GM12873 (cell line): ENCODE measurements around the gene SRXN1.

Experiments used
- CTCF ChIP-seq: IDR thresholded peaks from 2 replicates; pipeline ENCODE4 v1.5.1; 2012; ENCODE audit warnings: low read depth, mild to moderate bottlenecking, moderate library complexity, low read length, control low read depth; ENCODE audit not compliant: insufficient read depth; ENCODE audit errors: missing control alignments

SRXN1 gene

GRCh38 chr20:666877-667276 is 13.9 kb upstream of the SRXN1 start:
- TF ChIP-seq CTCF = no peak

DNA sequence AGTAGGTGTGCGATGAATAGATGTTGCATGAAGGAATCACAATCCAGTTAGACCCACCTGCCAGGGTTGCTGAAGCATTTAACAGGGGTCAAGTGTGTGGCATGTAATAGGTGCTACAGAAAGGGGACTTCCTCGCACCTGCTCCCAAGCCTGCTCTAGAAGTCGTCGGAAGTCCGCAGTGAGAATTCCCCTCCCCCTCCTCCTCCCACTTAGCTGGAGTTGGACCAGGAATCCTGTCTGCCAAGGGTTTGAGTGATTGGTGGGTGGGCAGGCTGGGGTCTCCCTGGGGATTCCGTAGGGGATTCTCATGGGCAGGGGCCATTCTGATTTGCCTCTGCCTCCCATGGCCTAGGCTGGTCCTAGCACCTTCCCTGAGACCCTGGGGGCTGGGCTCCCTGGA is 12.3 kb upstream of the SRXN1 start:
- no peak for TF ChIP-seq CTCF

DNA sequence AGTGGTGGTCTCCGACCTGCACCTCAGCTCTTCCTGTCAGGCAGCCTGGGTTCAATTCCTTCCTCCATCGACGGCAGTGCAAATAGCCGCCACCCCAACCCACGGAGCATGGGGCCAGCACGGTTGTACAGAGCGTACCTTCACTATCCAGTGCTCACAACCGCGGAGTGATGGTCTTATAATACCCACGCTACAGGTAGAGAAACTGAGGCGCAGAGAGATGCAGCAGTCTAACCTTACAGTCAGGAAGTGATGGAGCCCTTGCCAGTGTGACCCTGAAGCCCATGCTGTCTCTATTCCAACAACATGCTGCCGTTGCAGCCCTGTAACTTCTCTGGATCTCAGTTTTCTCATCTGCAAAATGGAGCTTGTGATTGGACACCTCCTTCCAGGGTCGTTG is 11.6 kb upstream of the SRXN1 start:
- no peak for TF ChIP-seq CTCF

GRCh38 chr20:664151-664550 is 11.2 kb upstream of the SRXN1 start:
- no peak for TF ChIP-seq CTCF

DNA sequence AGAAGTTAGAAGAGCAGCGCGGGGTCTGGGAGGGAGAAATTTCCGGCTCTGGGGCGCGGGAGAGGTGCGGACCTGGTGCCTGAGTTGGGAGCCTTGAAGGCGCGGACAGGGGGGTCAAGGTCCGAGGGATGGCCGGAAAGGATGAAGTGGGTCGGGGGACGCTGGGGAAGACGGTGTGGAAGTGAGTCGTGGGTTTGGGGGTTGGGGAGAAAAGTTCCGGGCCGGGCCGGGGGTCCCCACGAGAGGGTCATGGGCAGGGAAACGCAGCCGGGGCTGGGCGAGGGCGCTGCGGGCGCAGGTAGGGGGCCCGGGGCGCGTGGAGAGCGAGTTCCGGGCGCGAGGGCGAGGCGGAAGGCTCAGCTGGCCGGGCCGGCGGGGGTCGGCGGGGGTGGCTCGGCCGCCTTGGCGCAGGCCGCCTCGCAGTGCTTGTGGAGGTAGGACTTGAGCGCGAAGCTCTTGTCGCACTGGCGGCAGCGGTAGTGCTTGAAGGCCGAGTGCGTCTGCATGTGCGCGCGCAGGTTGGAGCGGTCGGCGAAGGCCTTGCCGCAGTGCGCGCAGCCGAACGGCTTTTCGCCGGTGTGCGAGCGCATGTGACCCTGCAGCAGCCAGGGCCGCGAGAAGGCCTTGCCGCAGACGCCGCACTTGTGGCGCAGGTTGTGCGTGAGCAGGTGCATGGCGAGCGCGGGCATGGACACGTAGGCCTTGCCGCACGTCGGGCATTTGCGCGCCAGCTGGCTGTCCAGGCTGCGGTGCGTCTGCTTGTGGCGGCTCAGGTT is 10.5 kb upstream of the SRXN1 start:
- no peak for TF ChIP-seq CTCF

GRCh38 chr20:662277-663192 is 9.5 kb upstream of the SRXN1 start:
- no peak for TF ChIP-seq CTCF
